Fibroblast of villous mesenchyme (primary cell): ENCODE data around the gene THAP9. TPM values are rescaled to one million over a fixed set of nuclear protein-coding genes. Genes with fewer than 3 reads are reported as not detected.

Experiments used
- DNase-seq: peaks from one replicate; pipeline ENCODE4 v3.0.0-alpha.2; 2010; ENCODE audit warnings: low read depth
- H3K4me3 ChIP-seq: 2 replicates; pipeline ENCODE4 v1.5.1; 2011; ENCODE audit warnings: low read depth, mild to moderate bottlenecking, low read length
- small RNA-seq: library from RNA; depleted of rRNA; stranded (forward); fragments of <200 nt; gene quantifications from one replicate; pipeline ENCODE3, GENCODE V24; 2012
- total RNA-seq: library from RNA; depleted of rRNA; stranded (reverse); fragments of >200 nt; gene quantifications from 2 replicates; pipeline ENCODE4 v1.2.3, GENCODE V29; 2012
- TF ChIP-seq, protein P1 (sequence below): IDR thresholded peaks from 2 replicates; pipeline ENCODE4 v1.5.1; 2012; ENCODE audit warnings: low read depth, mild to moderate bottlenecking, low read length; ENCODE audit not compliant: insufficient read depth

THAP9 gene
- total RNA-seq, 1 donor, result 3.9 TPM

DNA sequence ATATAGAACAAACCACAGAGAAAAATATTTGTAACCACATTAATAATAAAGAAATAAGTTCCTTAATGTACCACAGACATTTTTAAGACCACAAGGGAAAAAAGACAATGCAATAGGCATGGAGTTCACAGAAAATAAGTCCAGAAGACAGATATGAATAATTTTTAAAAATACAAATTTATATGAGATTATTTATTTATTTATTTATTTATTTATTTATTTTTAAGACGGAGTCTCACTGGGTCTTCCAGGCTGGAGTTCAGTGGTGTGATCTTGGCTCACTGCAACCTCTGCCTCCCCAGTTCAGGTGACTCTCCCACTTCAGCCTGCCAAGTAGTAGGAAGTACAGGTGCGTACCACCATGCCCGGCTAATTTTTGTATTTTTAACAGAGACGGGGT, 53.7 kb downstream of the THAP9 start:
- H3K4me3 ChIP-seq, result no peak overlapping the region
- DNase-seq, result no peak
- TF ChIP-seq, protein P1, sequence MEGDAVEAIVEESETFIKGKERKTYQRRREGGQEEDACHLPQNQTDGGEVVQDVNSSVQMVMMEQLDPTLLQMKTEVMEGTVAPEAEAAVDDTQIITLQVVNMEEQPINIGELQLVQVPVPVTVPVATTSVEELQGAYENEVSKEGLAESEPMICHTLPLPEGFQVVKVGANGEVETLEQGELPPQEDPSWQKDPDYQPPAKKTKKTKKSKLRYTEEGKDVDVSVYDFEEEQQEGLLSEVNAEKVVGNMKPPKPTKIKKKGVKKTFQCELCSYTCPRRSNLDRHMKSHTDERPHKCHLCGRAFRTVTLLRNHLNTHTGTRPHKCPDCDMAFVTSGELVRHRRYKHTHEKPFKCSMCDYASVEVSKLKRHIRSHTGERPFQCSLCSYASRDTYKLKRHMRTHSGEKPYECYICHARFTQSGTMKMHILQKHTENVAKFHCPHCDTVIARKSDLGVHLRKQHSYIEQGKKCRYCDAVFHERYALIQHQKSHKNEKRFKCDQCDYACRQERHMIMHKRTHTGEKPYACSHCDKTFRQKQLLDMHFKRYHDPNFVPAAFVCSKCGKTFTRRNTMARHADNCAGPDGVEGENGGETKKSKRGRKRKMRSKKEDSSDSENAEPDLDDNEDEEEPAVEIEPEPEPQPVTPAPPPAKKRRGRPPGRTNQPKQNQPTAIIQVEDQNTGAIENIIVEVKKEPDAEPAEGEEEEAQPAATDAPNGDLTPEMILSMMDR, result no peak

GRCh38 chr4:82957045-82957444, 56.5 kb downstream of the THAP9 start:
- DNase-seq, result no peak
- no peak overlapping the region for H3K4me3 ChIP-seq
- TF ChIP-seq, protein P1, result no peak

DNA sequence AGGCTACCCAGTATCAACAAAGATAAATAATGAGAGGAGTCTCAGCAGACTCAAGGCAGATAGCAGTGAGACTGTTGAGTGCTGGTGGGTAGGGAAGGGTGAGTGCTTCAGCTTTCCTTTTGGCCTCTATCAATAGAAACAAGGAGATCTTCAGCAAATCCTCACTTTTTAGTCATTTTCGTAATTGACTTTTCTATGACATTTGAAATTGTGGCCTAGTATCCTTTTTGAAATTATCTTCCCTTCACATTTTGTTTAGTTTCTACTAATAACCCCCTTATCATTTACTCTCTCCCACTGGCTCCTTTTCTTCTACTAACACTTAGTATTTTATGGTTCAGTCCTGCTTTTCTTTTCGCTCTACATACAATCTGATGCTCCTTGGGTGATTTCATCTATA, 65.2 kb downstream of the THAP9 start:
- no peak overlapping the region for H3K4me3 ChIP-seq
- no peak for DNase-seq
- TF ChIP-seq, protein P1, result no peak

DNA sequence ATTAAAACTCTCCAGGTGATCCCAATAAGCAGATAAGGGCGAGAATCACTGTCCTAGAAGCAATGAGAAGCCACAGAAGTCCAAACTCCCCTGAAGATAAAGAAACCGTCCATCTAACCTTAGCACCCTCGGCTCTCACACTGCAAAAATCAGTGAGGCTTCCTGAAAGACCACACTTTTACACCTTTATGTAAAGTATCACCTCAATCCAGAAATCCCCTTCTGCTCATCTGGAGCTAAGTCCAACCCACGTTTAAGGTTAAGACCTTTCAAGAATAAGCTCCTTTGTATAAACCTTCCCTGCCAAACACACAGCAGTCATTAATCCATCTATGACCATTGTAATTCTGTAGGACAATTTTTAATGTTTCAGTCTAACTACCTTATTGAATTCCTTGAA, 68.4 kb downstream of the THAP9 start:
- no peak overlapping the region for H3K4me3 ChIP-seq
- DNase-seq, result no peak
- TF ChIP-seq, protein P1, result no peak

GRCh38 chr4:82969414-82969813, 68.9 kb downstream of the THAP9 start:
- H3K4me3 ChIP-seq, result no peak overlapping the region
- DNase-seq, result no peak
- TF ChIP-seq, protein P1, result no peak

Small RNA genes within 50 kb of the gene (small RNA-seq; reads per million reads assigned to genes)
- not detected for gene RF00019

Other genes with a start within 250 kb of the THAP9 start
- gene SCD5, start 101.9 kb upstream of the THAP9 start, total RNA-seq, result 2.3 and 6.9 TPM in 2 replicates
- 381 and 523 TPM in 2 replicates for gene SEC31A, start 9.6 kb upstream of the THAP9 start, total RNA-seq
- gene LIN54, start 110.1 kb downstream of the THAP9 start, total RNA-seq, result 12.6 and 16.8 TPM in 2 replicates
- 101 and 106 TPM in 2 replicates for gene COPS4, start 134.4 kb downstream of the THAP9 start, total RNA-seq
- 1.3 TPM in 1 of 2 replicates, not detected in the other for gene PLAC8, start 214.0 kb downstream of the THAP9 start, total RNA-seq